GM23338 (cell line): ENCODE data around the gene CBARP. TPM values are rescaled to one million over a fixed set of nuclear protein-coding genes. Genes with fewer than 3 reads are reported as not detected.

Experiments
- ATAC-seq: fragments of 200-7000 bp; cut with Tn5 transposase; 3 replicates; pipeline ENCODE4 v1.9.1; 2020
- DNase-seq: peaks from one replicate; pipeline ENCODE4 v3.0.0-alpha.2; 2015; ENCODE audit warnings: low spot score
- H2AFZ ChIP-seq: fragments of 200-600 bp; sonication (generic); 2 replicates; pipeline ENCODE4 v1.8.0; 2016; ENCODE audit warnings: antibody characterized with exemption, mild to moderate bottlenecking, moderate library complexity
- H3F3A ChIP-seq: fragments of 200-600 bp; sonication (generic); replicated peaks from 2 replicates; pipeline ENCODE4 v1.8.0; 2017; ENCODE audit warnings: antibody characterized with exemption, mixed run types, low read depth
- H3K27ac ChIP-seq: fragments of 200-600 bp; sonication (generic); 2 replicates; pipeline ENCODE4 v1.6.1; 2016; ENCODE audit warnings: low read depth
- H3K27me3 ChIP-seq: fragments of 200-600 bp; sonication (generic); 2 replicates; pipeline ENCODE4 v1.8.0; 2016; ENCODE audit warnings: mild to moderate bottlenecking, mixed run types, moderate library complexity; ENCODE audit not compliant: insufficient read depth
- H3K36me3 ChIP-seq: fragments of 200-600 bp; sonication (generic); 2 replicates; pipeline ENCODE4 v1.8.0; 2016; ENCODE audit warnings: mild to moderate bottlenecking; ENCODE audit not compliant: insufficient read depth
- H3K4me1 ChIP-seq: fragments of 200-600 bp; sonication (generic); 2 replicates; pipeline ENCODE4 v1.8.0; 2016; ENCODE audit warnings: mild to moderate bottlenecking, moderate library complexity; ENCODE audit not compliant: insufficient read depth
- H3K4me2 ChIP-seq: fragments of 200-600 bp; sonication (generic); 2 replicates; pipeline ENCODE4 v1.7.1; 2017; ENCODE audit warnings: mixed run types
- H3K4me3 ChIP-seq: fragments of 200-600 bp; sonication (generic); 2 replicates; pipeline ENCODE4 v1.6.1; 2016; ENCODE audit warnings: mixed run types
- H3K79me2 ChIP-seq: fragments of 200-600 bp; sonication (generic); replicated peaks from 2 replicates; pipeline ENCODE4 v1.8.0; 2017; ENCODE audit warnings: mild to moderate bottlenecking; ENCODE audit not compliant: insufficient read depth
- H3K9me2 ChIP-seq: fragments of 200-600 bp; sonication (generic); 2 replicates; pipeline ENCODE4 v1.8.0; 2017; ENCODE audit not compliant: insufficient read depth
- H4K20me1 ChIP-seq: fragments of 200-600 bp; sonication (generic); replicated peaks from 2 replicates; pipeline ENCODE4 v1.8.0; 2017; ENCODE audit warnings: mild to moderate bottlenecking; ENCODE audit not compliant: insufficient read depth
- H3K27ac Mint-ChIP-seq: 2 replicates; pipeline ENCODE4 v1.8.0; 2020; ENCODE audit warnings: inconsistent platforms, mild to moderate bottlenecking, moderate library complexity, mixed read lengths
- H3K27me3 Mint-ChIP-seq: 3 replicates; pipeline ENCODE4 v1.8.0; 2022; ENCODE audit warnings: low read depth, mild to moderate bottlenecking, moderate library complexity, mixed read lengths, inconsistent platforms; ENCODE audit not compliant: insufficient read depth, poor library complexity
- H3K36me3 Mint-ChIP-seq: 3 replicates; pipeline ENCODE4 v1.8.0; 2021; ENCODE audit warnings: low read depth, mild to moderate bottlenecking, inconsistent platforms, moderate library complexity, mixed read lengths
- H3K4me1 Mint-ChIP-seq: 3 replicates; pipeline ENCODE4 v1.8.0; 2020; ENCODE audit warnings: mild to moderate bottlenecking, inconsistent platforms, mixed read lengths
- H3K4me3 Mint-ChIP-seq: 3 replicates; pipeline ENCODE4 v1.8.0; 2021; ENCODE audit warnings: moderate library complexity, mild to moderate bottlenecking, inconsistent platforms, mixed read lengths
- H3K9me3 Mint-ChIP-seq: 3 replicates; pipeline ENCODE4 v1.8.0; 2020; ENCODE audit warnings: moderate library complexity, mild to moderate bottlenecking, inconsistent platforms, mixed read lengths
- CREB1 ChIP-seq: fragments of 250-450 bp; sonication (Bioruptor Pico); IDR thresholded peaks from 2 replicates; pipeline ENCODE4 v1.5.0; 2020; ENCODE audit warnings: low read depth, mild to moderate bottlenecking, moderate library complexity
- CTCF ChIP-seq, 2 experiments: fragments of 200-600 bp in 1 of 2; sonication (generic) in 1 of 2; conservative IDR thresholded peaks; 2 replicates each; pipeline versions ENCODE4 v1.5.1 to v1.6.1; 2016 to 2017; ENCODE audit warnings: antibody characterized with exemption in 2 of 2, low read depth in 2 of 2, mild to moderate bottlenecking in 2 of 2, moderate library complexity in 1 of 2
- ETS1 ChIP-seq: IDR thresholded peaks from 2 replicates; pipeline ENCODE4 v1.6.1; 2016; ENCODE audit warnings: antibody characterized with exemption
- EZH2 ChIP-seq: fragments of 200-600 bp; sonication (generic); IDR thresholded peaks from one replicate; pipeline ENCODE4 v1.8.0; 2017; ENCODE audit warnings: antibody characterized with exemption, mild to moderate bottlenecking, low read depth; ENCODE audit not compliant: unreplicated experiment
- EZH2phosphoT487 ChIP-seq: fragments of 200-600 bp; sonication (generic); IDR thresholded peaks from one replicate; pipeline ENCODE4 v1.8.1; 2018; ENCODE audit warnings: antibody characterized with exemption; ENCODE audit not compliant: unreplicated experiment
- JUNB ChIP-seq: IDR thresholded peaks from one replicate; pipeline ENCODE4 v1.6.1; 2016; ENCODE audit warnings: antibody characterized with exemption; ENCODE audit not compliant: unreplicated experiment
- NANOG ChIP-seq: IDR thresholded peaks from 2 replicates; pipeline ENCODE4 v1.6.1; 2016; ENCODE audit warnings: antibody characterized with exemption, borderline replicate concordance
- POLR2AphosphoS5 ChIP-seq: IDR thresholded peaks from 2 replicates; pipeline ENCODE4 v1.6.1; 2016; ENCODE audit warnings: antibody characterized with exemption, low read depth
- STAT1 ChIP-seq: IDR thresholded peaks from one replicate; pipeline ENCODE4 v1.6.1; 2016; ENCODE audit warnings: antibody characterized with exemption; ENCODE audit not compliant: unreplicated experiment
- ZNF114 ChIP-seq: fragments of 250-450 bp; sonication (Bioruptor Pico); IDR thresholded peaks from 2 replicates; pipeline ENCODE4 v1.5.0; 2020; ENCODE audit warnings: mild to moderate bottlenecking, moderate library complexity
- ZNF331 ChIP-seq: fragments of 250-450 bp; sonication (Bioruptor Pico); IDR thresholded peaks from 2 replicates; pipeline ENCODE4 v1.5.0; 2020; ENCODE audit warnings: low read depth, mild to moderate bottlenecking, moderate library complexity
- ZNF462 ChIP-seq: fragments of 250-450 bp; sonication (Bioruptor Pico); IDR thresholded peaks from 2 replicates; pipeline ENCODE4 v1.5.0; 2020; ENCODE audit warnings: mild to moderate bottlenecking, moderate library complexity
- polyA plus RNA-seq: library from polyadenylated mRNA; unstranded; fragments of >200 nt; fragmentation: Nextera tagmentation; extraction: Ambion mirVana; gene quantifications from 2 replicates; pipeline ENCODE4 v1.2.1, GENCODE V29; 2016
- total RNA-seq: library from RNA; depleted of rRNA; stranded (reverse); fragments of >200 nt; shearing (Covaris generic); gene quantifications from 2 replicates; pipeline ENCODE4 v1.2.3, GENCODE V29; 2014

CBARP gene
- total and polyA plus RNA-seq, 2 experiments from 2014 or later: 2.0 to 14.1 TPM

- H3K36me3 Mint-ChIP-seq: peaks cover 43% of the 10 kb centered on the region
- peak overlapping the region; percentile 94 for H3K4me3 ChIP-seq
These were observed 12.8 kb upstream of the CBARP start for GRCh38 chr19:1250437-1251260.

GRCh38 chr19:1249990-1250436 is 12.2 kb upstream of the CBARP start:
- Histone ChIP-seq H2AFZ (no peak overlapping the region), H3K79me2 (peaks cover 36% of the 10 kb centered on the region), H3K4me3 (peak overlapping the region; percentile 94), H3K9me2 (no peaks in the 10 kb centered on the region), H3K27ac (peak overlapping the region; percentile 74; the same call in 1 of the 2 replicates), H4K20me1 (peaks cover 15% of the 10 kb centered on the region), H3K27me3 (no peaks in the 10 kb centered on the region), H3K4me1 (no peaks in the 10 kb centered on the region; the same call in 1 of the 2 replicates), H3K4me2 (peak overlapping the region; percentile 91), H3K36me3 (peaks cover 2% of the 10 kb centered on the region; the same call in 1 of the 2 replicates), H3F3A (peaks cover 14% of the 10 kb centered on the region)
- ATAC-seq: no peak
- H3K4me3 Mint-ChIP-seq: peak overlapping the region; percentile 81; the same call in 2 of the 3 replicates
- H3K4me1 Mint-ChIP-seq: peaks cover 11% of the 10 kb centered on the region
- H3K36me3 Mint-ChIP-seq: peaks cover 37% of the 10 kb centered on the region
- peaks cover 20% of the 10 kb centered on the region for H3K27me3 Mint-ChIP-seq
- H3K27ac Mint-ChIP-seq: no peak overlapping the region; the same call in 1 of the 2 replicates
- no peak for DNase-seq
- H3K9me3 Mint-ChIP-seq: no peaks in the 10 kb centered on the region; the same call in 1 of the 3 replicates
- TF ChIP-seq JUNB (no peak), CTCF (conservative IDR thresholded peaks at IDR 0.05; ENCODE audit: low read depth in 2 of 2) (no peak), EZH2phosphoT487 (no peak), ZNF462 (CRISPR knock-in tag) (no peak), ZNF114 (CRISPR knock-in tag) (no peak), STAT1 (no peak), ZNF331 (CRISPR knock-in tag) (no peak), NANOG (no peak), ETS1 (no peak), EZH2 (no peak)

More at GRCh38 chr19:1250437-1251260, 12.8 kb upstream of the CBARP start:
- peaks cover 39% of the 10 kb centered on the region for H3K79me2 ChIP-seq
- peaks cover 15% of the 10 kb centered on the region for H4K20me1 ChIP-seq
- TF ChIP-seq CREB1 (CRISPR knock-in tag) (peak; percentile 39), POLR2AphosphoS5 (0 out of 2 replicates have a peak, but pooled peaks have one; percentile 15), NANOG (no peak)
- peak overlapping the region; percentile 91 for H3K4me2 ChIP-seq
- no peaks in the 10 kb centered on the region for H3K27me3 ChIP-seq
- Mint-ChIP-seq H3K27ac (peak overlapping the region; percentile 96), H3K4me1 (peaks cover 11% of the 10 kb centered on the region), H3K4me3 (peak overlapping the region; percentile 88), H3K9me3 (no peaks in the 10 kb centered on the region; the same call in 1 of the 3 replicates), H3K27me3 (peaks cover 22% of the 10 kb centered on the region)
- DNase-seq (peak; percentile 81), ATAC-seq (peak; percentile 13)
- H2AFZ ChIP-seq: no peak overlapping the region
- peaks cover 9% of the 10 kb centered on the region; the same call in 1 of the 2 replicates for H3K36me3 ChIP-seq
- H3K27ac ChIP-seq: peak overlapping the region; percentile 74
- H3K4me1 ChIP-seq: no peaks in the 10 kb centered on the region; the same call in 1 of the 2 replicates
- peaks cover 18% of the 10 kb centered on the region for H3F3A ChIP-seq
- H3K9me2 ChIP-seq: no peaks in the 10 kb centered on the region
